HG02884 (cell line): Measurements from ENCODE around the gene KCTD4.
"Not testable (repeated sequence)": the region's sequence is repeated elsewhere in the genome, so short reads cannot be mapped to it uniquely, and the experiment has no call there.

Source experiments
- ATAC-seq: cut with Tn5 transposase; IDR thresholded peaks from one replicate; pipeline ENCODE4 v1.9.1; 2021; ENCODE audit warnings: mild to moderate bottlenecking, moderate library complexity; ENCODE audit not compliant: unreplicated experiment

KCTD4 gene

GRCh38 chr13:45216193-45216592 lies 15.3 kb upstream of the KCTD4 start:
- no peak for ATAC-seq

- no peak for ATAC-seq
Measured at GRCh38 chr13:45215392-45216077, 14.7 kb upstream of the KCTD4 start.

- ATAC-seq = no peak
Measured at GRCh38 chr13:45209229-45209628, 8.4 kb upstream of the KCTD4 start.

- no peak for ATAC-seq
Measured at GRCh38 chr13:45208132-45208531, 7.3 kb upstream of the KCTD4 start.

- no peak for ATAC-seq
Measured at GRCh38 chr13:45207319-45207718, 6.5 kb upstream of the KCTD4 start.

- ATAC-seq = peak; percentile 67
Measured at GRCh38 chr13:45206340-45206739, 5.5 kb upstream of the KCTD4 start.

GRCh38 chr13:45205124-45205523 lies 4.3 kb upstream of the KCTD4 start:
- no peak for ATAC-seq

GRCh38 chr13:45199711-45200110 lies 1.1 kb downstream of the KCTD4 start:
- ATAC-seq = no peak

GRCh38 chr13:45198924-45199323 lies 1.9 kb downstream of the KCTD4 start:
- no peak for ATAC-seq

- no peak for ATAC-seq
Measured at GRCh38 chr13:45198041-45198440, 2.8 kb downstream of the KCTD4 start.

- no peak for ATAC-seq
Measured at GRCh38 chr13:45196622-45197021, 4.2 kb downstream of the KCTD4 start.

- no peak for ATAC-seq
Measured at GRCh38 chr13:45196096-45196495, 4.7 kb downstream of the KCTD4 start.

- ATAC-seq = no peak
Measured at GRCh38 chr13:45195421-45195820, 5.4 kb downstream of the KCTD4 start.

GRCh38 chr13:45194081-45194939 lies 6.5 kb downstream of the KCTD4 start:
- ATAC-seq = no peak

- no peak for ATAC-seq
Measured at GRCh38 chr13:45191874-45192273, 9.0 kb downstream of the KCTD4 start.

GRCh38 chr13:45189511-45189910 lies 11.3 kb downstream of the KCTD4 start:
- not testable (repeated sequence) for ATAC-seq

GRCh38 chr13:45189077-45189476 lies 11.8 kb downstream of the KCTD4 start:
- ATAC-seq = not testable (repeated sequence)

GRCh38 chr13:45185286-45185685 lies 15.6 kb downstream of the KCTD4 start:
- ATAC-seq = no peak

- ATAC-seq = no peak
Measured at GRCh38 chr13:45184693-45185092, 16.2 kb downstream of the KCTD4 start.

GRCh38 chr13:45180713-45181601 lies 19.9 kb downstream of the KCTD4 start:
- no peak for ATAC-seq

- ATAC-seq = no peak
Measured at GRCh38 chr13:45180303-45180702, 20.5 kb downstream of the KCTD4 start.
